CD4-positive, alpha-beta T cell treated with Interleukin-21 for 1 hour (primary cell): ENCODE measurements around the gene SLC27A4.

Source experiments
- DNase-seq: peaks from one replicate; pipeline ENCODE4 v3.0.0-alpha.2; 2020

Gene SLC27A4

DNA sequence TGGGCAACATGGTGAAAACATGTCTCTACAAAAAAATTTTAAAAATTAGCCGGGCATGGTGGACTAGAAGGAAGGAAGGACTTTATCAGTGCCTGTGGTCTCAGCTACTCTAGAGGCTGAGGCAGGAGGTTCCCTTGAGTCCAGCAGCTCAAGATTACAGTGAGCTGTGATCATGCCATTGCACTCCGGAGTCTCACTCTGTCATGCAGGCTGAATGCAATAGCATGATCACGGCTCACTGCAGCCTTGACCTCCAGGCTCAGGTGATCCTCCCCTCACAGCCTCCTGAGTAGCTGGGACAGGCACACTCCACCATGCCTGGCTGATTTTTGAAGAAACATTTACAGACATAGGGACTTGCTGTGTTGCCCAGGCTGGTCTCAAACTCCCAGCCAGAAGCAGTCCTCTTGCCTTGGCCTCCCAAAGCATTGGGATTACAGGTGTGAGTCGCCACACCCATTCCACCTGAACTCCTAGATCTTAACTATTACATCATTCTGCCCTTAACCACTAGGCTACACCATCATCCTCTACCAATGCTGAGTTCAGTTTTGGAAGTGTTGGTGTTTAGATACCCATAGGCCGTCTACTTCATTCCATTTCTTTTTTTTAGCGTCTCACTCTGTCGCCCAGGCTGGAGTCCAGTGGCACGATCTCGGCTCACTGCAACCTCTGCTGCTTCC lies 28.8 kb downstream of the SLC27A4 start:
- no peak for DNase-seq

DNA sequence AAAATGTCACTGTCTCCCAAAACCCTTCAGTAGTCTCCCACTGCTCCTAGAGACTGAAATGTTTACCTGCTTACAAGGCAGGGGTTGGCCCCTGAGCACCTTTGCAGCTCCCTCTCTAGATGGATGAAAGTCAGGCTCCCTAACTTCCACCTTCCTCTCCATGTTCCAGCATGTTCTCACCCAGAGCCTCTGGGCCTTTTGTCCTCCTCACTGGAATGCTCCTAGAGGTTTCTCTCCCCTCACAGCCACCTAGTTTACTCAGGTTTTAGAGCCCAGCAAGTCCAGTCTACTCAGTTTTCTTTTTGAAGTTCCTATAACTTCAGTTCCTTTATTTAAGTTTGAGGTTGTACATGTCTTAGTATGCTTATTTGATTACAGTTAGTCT lies 30.0 kb downstream of the SLC27A4 start:
- DNase-seq, result no peak

DNA sequence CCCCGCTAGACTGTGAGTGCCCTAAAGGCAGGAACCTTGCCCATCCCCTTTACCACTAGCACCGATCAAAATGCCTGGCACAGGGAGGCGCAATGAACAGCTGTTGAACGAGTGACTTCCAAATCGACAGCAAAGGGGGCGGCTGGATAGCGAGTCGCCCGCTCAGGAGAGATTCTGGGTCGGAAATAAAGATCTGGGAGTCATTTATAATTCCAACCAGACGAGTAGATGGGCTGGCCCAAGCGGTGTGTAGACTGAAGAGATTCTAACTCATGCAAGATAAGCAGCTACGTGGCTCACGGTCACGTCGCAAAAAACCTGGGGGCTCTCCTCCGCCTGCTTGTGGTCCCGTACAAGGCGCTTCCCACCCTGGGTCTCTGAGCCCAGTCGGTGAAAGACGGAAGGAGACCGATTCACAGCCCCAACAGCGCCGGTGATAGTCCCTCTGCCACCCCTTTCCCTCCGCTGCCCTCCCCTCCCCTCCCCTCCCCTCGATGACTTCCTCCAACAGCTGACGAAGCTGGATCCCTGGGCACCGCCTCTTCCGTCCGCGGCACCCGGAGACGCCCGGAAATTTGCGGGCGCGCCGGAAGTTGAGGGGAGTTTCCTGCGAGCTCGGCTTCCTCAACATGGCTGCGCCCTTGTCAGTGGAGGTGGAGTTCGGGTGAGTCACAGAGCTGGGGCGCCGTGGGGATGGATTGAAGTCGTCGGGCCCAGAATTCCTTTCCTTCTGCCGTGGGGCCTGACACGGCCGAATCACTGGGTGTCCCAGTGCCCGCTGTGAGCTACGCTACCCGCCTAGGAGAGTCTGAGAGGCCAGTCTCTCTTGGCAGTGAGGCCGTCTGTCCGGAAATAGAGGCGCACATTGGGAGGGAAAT lies 30.7 kb downstream of the SLC27A4 start, which contains the start of gene URM1:
TSS of gene URM1 (plus strand) at position 623 of the 878 bp plus-strand sequence. CDS start at position 630, 7 bp downstream.
- DNase-seq, result peak; percentile 95

DNA sequence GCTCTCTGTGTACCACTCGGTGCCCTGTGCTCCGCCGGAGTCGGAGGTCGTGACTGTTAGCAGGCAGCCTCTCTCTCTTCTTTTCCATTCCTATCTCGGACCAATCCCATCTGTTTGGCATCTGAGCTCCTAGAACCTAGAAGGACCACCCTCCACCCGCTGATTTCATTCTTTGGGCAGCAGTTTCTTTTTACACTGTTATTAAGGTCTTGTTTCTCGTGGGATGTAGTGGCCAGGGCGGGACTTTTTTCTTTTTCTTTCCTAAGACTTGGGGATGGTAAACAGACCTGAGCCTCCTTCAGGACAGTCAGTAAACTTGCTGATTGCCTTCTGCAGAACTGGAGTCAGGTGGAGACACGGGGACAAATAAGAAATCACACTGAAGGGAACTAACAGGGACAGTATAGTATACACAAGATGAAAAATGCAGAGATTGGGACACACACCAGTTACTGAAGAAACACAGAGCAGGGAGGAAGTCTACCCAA lies 31.3 kb downstream of the SLC27A4 start:
- DNase-seq, result no peak

DNA sequence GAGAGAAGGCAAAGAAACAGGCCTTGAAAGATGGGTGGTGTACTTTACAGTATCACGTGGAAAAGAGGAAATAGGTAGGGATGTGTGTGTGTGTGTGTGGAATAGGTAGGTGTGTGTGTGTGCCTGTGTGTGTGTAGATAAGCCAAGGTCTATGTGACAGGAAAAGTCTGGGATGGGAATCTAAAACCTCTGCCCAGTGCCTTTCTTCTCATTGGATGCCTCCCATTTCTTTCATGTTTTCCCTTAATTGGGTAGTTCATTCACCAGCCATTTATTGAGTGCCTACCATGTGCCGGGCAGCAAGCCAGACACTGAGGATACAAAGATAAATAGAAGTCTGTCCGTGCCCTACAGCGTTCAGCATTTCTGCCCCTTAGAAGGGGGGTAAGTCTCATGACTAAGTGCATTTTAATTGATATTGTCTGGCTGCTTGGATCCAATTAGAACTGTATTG lies 31.9 kb downstream of the SLC27A4 start:
- no peak for DNase-seq

DNA sequence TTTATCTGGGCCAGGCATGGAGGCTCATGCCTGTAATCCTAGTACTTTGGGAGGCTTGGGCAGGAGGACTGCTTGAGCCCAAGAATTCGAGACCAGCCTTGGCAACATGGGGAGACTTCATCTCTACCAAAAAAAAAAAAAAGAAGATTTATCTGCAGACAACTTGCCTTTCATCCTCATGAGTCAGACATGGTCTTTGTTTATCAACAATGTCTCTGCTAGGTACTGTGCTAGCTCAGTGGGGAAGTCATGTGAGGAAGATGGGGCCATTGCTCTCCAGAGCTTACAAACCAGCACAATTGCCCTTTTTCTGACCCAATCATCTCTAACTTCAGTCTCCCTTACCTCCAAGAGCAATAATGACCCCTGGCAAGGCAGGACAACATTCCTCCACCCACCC lies 32.5 kb downstream of the SLC27A4 start:
- DNase-seq, result no peak

DNA sequence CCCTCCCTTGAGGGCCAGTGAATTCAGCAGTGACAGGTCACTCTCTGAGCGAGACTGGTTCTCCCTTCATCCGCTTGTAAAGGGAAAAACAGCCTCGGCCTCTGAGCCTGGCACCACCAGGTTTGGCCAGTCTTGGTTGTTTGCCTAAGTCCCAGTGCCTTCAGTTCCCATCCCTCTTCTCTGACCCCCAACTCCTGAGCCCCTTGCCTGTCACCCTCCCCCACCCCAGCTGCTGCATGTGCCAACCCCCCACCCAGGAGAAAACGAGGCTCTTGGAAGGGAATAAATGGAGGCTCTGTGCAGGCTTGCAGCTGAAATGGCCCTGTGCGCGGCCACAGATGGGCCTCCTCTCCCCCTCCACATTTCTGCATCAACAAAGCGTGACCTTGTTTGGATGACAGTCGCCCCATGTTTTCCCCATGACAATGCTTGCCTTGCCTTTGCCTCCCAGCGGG lies 33.9 kb downstream of the SLC27A4 start:
- no peak for DNase-seq

DNA sequence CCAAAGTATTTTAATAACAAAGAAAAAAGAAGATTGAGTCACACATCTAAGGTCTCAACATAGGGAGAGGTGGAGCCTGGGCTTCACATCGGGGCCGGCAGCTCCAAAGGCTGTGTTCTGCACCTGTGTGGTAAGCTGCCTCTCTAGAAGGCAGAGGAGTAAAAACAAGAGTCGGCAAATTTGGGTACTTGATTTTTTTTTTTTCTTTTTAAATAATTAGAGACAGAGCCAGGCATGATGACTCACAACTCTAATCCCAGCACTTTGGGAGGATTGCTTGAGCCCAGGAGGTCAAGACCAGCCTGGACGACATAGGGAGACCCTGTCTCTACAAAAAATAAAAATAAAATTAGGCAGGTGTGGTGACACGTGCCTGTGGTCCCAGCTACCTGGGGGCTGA lies 35.5 kb downstream of the SLC27A4 start:
- no peak for DNase-seq

DNA sequence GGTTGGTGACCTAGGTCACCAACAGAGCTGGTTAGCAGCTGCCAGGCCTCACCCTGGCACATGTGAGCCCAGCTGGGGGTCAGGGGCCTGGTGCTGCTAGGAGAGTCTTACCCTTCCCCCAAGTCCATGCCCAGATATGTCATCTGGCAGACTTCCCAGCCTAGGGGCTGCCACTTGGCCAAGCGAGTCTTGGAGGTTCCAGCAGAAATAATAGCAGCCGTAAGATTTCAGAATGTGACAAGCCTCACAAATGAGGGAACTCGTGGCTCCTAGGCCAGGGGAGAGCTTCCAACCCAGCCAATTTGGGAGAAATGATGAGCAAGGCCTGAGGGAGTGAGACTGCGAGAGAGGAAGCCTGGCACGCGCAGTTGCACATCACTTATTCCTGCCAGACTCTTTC lies 41.9 kb downstream of the SLC27A4 start:
- no peak for DNase-seq

DNA sequence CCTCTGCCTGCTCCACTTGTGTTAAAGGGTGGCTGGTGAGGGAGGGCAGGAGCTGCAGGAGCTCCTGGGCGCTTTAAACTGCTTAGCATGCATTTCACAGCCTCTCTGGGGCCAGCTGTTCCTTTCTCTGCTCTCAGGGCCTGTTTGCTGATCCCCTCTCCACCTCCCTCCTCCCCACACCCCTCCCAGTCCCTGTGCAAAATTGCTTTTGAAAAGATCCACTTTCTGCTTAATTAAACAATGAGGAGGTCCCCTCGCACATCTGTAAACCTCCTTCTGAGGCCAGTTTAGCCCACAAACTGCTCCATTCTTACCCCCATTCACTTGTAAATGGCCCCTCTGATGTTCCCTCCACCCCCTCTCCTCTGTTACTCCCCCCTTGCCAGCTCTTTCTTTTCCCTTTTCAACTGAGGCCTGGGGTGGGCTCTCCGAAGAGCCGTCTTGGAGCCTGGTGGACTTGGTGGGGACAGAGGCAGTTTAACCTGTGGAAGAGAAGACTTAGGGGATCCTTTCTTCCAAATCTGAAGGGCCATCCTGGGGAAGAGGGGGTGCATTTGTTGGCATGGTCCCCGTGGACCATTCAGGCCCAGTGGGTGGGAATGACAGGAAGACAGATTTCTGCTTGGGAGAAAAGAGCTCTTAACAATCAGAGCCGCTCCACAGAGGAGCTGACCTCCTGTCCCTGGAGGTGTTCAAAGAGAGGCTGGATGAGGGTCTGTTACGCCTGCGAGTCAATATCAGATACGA lies 42.9 kb downstream of the SLC27A4 start:
- DNase-seq, result no peak

DNA sequence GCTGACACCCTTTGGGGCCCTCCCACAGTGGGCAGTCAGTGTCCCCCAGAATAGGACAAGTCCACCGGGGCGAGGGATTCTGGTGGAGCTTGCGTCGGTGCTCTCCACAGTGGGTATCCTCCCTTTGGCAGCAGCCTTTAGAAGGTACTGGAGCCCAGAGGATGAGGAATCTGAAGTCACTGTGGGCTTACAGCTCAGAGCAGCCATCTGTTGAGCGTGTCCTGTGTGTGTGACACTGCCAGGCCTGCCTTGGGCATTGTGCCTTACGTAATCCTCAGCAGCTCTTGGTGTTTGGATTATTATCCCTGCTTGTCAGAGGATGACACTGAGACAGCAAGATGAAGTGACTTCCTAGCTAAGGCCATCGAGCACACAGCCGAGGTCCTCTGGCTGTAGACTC lies 43.5 kb downstream of the SLC27A4 start:
- no peak for DNase-seq

DNA sequence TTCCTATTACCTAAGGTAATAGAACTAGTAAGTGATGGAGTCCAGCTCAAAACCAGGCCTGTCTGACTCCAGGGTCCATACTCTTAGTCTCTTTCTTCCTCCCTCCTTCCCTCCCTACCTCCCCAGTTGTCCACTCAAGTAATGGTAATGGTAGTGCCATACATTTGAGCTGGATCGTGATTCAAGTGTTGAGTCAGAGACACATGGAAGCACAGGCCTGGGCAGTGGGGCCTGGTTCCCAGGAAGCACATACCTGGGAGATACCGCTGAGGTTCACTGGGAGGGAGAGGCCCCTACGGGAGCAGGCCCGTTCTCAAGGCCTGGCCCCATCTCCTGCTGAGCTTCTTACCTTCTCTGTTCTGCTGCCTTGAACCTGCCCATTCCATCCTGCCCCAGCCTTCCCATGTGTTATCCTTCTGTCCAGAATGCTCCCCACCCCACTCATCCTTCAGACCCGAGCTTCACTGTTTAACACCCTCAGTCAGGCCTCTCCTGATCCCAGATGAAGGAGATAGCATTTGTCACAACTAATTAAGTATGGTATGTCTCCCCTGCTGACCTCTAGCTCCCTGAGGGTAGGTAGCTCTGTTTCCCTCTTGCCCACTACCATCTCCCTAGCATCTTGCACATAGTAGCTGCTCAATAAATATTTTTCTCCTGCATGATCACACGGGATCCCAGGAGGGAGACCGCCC lies 44.6 kb downstream of the SLC27A4 start:
- no peak for DNase-seq

DNA sequence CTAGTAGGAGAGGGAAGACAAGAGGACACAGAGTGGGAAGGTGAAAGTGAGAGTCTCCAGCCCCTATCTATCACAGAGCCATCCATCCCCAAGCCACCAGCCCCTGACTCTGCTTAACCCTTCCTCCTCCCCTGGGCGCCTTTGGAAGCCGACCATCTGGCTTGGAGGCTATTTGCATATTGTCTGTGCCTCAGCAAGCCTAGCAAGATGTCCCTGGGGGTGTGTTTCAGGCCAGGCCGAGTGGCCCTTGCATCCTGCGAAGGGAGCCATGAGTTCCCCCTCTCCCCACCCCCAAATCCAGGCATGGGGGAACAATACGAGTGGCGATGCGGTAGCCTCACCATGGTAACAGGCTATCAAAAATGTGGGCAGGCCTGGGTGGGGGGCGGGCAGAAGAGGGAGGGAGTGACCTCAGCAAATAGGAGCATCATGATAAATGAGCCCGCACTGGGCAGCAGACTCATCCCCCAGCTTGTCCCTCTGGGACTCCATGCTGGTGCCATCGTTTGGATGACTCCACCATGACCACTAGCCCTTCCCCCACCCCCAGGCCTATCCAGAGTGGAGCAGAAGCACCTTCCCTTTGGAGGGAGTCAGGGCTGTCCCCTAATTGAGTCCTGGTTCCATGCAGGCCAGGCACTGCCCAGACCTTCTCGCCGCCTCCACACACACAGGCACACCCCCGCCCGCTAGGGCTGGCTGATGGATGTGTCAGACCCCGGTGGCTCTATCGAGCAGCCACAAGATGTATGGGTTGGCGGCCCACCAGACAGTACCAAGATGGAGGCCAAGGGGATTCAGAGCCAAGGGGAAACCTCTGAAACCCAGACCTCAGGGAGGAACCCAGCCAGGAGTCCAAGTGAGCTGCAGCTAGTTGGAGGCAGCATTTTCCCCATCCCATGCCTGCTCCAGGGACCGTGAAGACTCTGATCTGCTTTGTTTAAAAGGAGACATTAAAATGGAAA lies 45.5 kb downstream of the SLC27A4 start:
- DNase-seq, result no peak

DNA sequence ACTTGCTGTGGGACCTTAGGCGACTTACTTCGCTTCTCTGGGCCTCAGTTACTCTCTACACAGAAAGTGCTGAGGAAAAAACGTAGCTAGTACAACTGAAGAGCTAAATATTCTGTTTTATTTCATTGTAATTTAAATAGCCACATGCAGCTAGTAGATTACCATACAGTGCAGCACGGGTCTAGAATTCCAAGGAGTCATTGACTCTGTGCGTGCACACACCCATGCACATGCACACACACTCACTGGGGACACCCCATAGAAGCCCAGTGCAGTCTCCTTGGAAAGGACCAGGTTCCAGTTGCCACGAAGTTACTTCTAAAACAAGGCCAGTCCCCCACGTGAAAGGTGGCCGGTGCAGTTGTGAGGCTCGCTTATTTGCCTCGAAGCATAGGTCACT lies 47.8 kb downstream of the SLC27A4 start:
- no peak for DNase-seq

DNA sequence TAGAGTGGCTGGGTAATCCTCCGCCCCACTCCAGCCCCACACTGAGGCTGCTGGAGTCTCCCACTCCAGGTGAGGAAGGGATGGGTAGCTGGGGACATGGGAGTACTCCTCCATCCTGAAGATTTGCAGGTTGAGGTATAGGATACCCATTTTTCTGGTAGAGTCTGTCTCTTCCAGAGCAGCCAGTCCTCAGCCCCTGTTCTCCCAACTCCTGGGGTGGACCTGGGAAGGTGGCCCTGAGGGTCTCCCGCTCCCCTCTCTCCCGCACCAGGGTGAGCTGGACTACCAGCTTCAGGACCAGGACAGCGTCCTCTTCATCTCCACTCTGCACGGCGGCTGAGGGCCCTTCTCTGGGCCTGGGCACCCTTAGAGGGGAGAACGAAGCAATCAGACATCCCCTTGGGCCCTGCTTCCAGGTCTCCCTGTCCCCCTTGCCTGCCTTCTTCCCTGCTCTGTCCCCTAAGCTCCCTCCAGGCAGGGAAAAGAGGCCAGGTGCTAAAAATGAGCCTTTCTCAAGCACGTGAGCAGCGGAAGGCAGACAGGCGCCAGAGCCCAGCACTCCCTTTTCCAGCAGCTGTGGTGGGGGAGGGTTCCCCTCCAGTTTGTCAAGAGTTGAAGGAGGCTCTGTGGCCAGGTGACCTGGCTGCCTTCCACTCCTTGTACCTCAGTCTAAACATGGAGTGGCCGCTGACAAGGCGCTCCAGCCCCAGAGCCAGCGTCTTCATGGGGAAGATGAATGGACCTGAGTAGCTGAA lies 49.2 kb downstream of the SLC27A4 start:
- no peak for DNase-seq

DNA sequence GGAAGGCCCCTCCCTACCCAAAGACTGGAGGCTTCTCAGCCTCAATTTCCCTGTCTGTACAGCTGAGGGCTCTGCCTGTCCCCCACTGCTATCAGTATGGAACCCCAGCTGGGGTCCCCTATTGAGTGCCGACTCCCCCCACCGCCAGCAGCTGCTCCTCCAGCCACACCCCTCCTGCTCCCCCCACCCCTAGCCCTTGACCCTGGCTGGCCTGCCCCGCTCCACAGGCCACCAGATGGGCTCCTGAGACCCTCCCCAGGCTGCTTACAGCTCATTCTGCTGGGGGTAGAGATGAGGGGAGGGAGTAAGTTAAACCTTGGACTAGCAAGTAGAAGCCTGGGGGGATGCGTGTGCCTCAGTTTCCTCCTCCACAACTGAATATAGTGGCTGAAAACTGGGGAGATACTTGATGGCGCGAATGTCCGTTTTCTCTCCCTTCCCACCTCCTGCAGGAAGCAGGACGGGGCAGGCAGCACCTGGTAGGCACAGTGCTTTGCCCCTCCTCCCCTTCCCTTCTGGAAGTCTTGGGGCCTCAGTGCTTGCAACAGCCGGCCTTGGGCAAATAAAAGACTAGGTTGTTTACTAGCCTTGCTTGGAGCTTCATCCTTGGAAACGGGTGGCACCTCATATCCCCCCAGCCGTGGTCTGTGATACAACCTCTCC lies 50.0 kb downstream of the SLC27A4 start:
- DNase-seq, result no peak

DNA sequence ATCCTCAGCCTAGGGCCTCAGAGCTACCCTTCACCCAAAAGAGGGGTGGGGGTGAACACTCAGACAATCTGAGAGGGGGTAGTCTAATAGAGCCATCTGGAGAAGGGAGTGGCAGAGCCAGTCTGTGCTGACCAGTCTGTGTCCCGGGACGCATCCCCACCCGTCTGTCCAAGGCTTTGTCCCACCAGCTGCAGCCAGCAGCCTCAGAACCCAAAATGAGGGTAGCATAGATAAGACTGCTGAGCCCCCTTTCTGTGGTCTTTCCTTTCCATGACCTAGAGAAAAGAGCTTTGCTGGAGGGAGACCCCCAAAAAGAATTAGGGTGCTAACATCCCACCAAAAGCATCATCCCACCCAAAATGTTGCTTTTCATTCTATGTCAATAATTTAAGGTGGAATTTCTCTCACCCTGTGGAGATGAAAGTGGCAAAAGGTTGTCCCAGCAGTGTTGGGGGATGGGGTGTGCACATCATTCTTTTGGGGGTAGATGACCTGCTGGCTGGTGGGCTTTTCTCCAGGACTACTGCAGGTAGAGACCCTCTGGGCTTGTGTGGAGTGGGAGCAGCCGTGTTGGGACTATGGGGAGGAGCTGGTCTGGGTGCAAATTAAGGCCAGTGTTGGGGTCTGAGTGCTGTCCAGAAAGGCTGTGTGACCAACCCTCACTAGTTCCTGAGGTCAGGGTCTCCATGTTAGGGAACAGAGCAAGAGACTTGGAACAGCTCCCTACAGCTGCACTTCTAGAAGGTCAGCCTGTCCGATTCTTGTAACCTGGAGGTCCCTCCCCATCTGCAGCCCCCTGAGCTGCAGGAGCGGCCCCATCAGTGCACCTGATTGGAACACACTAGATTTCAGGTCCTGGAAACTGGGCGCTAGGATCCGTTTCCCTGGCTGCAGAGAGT lies 50.7 kb downstream of the SLC27A4 start:
- no peak for DNase-seq

DNA sequence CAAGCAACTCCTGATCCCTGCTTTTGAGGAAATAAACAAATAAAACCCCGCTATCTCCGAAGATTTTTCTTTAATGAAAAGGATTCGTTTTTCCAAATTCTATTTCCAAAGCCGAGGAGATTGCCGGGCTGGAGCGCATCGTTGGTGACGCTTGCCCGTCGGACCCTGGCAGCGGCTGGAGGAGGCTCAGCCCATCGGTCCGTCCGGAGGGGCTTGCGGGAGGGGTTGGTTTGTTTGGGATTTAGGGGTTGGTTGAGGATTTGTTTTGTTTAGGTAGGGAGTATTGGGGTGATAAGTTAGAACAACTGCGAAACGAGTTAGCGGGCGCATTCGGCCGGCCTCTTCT lies 51.6 kb downstream of the SLC27A4 start:
- no peak for DNase-seq
